Measurements from ENCODE around the gene VGLL3.

The VGLL3 gene

DNA sequence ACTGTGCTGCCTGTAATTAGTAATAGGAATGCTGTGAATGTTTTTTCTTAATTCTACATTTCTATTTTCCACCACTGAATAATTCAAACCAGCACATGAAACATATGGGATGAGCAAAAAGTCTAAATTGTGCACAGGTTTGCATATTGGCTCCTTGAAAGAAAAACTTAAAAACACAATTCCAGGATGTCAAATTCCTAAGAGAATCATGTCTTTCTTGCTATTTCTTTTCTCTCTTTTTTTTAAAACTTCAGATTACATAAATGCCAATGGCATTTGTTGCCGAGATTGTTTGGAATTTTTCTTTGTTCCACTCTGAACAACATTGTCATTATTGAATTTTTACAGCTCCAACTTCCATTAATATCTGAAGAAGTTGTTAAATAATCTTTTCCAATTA lies 60.8 kb downstream of the VGLL3 start:
- TF ChIP-seq, protein P1, sequence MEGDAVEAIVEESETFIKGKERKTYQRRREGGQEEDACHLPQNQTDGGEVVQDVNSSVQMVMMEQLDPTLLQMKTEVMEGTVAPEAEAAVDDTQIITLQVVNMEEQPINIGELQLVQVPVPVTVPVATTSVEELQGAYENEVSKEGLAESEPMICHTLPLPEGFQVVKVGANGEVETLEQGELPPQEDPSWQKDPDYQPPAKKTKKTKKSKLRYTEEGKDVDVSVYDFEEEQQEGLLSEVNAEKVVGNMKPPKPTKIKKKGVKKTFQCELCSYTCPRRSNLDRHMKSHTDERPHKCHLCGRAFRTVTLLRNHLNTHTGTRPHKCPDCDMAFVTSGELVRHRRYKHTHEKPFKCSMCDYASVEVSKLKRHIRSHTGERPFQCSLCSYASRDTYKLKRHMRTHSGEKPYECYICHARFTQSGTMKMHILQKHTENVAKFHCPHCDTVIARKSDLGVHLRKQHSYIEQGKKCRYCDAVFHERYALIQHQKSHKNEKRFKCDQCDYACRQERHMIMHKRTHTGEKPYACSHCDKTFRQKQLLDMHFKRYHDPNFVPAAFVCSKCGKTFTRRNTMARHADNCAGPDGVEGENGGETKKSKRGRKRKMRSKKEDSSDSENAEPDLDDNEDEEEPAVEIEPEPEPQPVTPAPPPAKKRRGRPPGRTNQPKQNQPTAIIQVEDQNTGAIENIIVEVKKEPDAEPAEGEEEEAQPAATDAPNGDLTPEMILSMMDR (IDR thresholded peaks at IDR 0.05; ENCODE audit: control insufficient read depth, insufficient read depth, low read depth, low read length, missing control alignments): no peak
- DNase-seq (ENCODE audit: low read depth): no peak
- no peak overlapping the region for H3K4me3 ChIP-seq (ENCODE audit: control insufficient read depth, low read depth, low read length)

DNA sequence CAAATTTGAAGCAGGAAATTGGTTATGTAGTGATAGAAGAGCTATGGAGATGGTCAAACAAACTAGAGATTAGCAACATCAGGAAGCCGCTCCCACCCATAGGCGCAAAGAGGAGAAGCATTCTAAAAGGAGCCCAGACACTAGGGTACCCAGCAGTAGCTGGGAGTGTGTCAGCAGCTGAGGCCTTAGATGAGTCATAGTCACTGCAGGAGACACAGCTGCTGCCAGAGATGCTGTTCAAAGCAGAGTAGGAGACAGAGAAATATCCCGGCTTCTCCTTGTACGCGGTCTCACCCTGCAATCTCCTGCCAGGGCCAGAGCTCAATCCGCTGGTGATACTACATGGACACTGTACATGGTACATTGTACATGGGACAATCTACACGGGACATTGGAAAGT lies 61.9 kb downstream of the VGLL3 start:
- no peak overlapping the region for H3K4me3 ChIP-seq (ENCODE audit: control insufficient read depth, low read depth, low read length)

DNA sequence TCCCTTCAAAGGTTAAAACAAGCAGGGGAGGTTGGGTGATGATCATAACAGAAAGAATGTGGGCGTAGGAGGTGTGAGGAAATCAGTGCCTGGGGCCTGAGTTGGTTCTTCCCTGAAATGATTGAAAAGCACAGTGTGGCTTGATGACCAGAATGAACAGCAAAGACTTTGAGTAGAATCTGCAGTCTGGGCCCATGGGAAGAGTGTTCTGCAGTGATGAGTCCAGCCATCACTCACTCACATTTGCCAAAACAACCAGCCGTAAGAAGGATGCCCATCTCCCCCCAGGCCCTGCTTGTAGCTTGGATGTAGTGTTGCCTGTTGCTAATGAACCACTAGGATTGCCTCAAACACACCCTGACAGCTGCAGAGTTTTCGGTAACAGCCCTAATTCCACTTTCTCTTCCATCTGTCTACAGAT lies 67.9 kb downstream of the VGLL3 start:
- TF ChIP-seq, protein P1 (IDR thresholded peaks at IDR 0.05; ENCODE audit: control insufficient read depth, insufficient read depth, low read depth, low read length, missing control alignments): no peak
- H3K4me3 ChIP-seq (ENCODE audit: control insufficient read depth, low read depth, low read length): no peak overlapping the region; the same call in 1 of the 2 replicates
- DNase-seq (ENCODE audit: low read depth): peak; percentile 64

More for the DNA sequence above, 61.9 kb downstream of the VGLL3 start:
- no peak for DNase-seq (ENCODE audit: low read depth)
- TF ChIP-seq, protein P1 (IDR thresholded peaks at IDR 0.05; ENCODE audit: control insufficient read depth, insufficient read depth, low read depth, low read length, missing control alignments): no peak

DNA sequence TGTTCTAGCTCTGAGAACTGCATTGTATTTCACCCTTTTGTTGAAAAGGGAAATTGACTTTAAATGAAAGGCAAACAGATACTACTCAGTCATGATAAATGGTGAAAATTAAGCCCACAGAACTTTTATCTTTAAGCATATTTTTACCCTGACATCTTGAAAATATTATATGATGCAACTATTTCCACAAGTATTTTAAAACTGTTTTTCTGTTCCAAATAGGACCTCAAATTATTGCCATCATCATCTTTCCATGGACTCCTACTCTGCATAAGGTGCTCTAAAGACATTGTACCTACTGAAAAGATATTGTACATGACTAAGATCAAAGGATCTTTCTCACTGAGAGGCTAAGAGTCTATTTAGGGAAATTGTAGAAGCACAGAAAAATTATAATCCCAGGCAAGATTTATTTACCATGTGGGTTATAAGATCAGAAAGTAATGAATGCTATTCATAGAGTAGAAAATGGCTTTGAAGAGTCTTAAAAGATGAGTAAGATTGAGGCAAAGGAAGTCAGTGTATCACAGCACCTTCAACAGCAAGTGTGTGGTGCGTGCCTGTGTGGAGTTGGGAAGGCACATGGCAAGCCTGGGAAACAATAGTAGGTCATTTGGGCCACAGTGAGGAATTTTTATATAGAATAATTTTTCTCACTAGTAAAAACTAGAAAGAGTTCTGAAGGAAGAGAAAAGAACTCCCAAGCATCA lies 68.8 kb downstream of the VGLL3 start:
- no peak for DNase-seq (ENCODE audit: low read depth)

DNA sequence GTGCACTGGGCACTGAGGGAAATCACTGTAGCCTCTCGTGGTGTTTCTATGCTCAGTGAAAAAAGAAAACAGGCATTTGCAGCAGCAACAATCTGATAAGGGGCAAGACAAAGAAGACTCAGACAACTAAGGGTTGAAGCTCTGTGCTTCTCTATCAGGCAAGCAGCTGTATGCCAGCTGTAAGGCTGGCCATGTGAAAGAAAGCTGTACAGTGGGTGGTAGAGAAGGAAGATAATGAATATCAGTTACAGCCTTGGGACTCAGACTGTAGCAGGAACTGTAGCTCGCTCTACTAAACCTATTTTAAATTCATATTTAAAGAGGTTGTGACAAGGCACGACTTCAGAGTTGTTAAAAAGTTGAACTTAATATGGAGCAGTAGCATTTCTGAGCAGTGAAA lies 76.3 kb downstream of the VGLL3 start:
- no peak overlapping the region for H3K4me3 ChIP-seq (ENCODE audit: control insufficient read depth, low read depth, low read length)
- no peak for DNase-seq (ENCODE audit: low read depth)
- TF ChIP-seq, protein P1 (IDR thresholded peaks at IDR 0.05; ENCODE audit: control insufficient read depth, insufficient read depth, low read depth, low read length, missing control alignments): no peak

More for the DNA sequence above, 68.8 kb downstream of the VGLL3 start:
- H3K4me3 ChIP-seq (ENCODE audit: control insufficient read depth, low read depth, low read length): no peak overlapping the region
- TF ChIP-seq, protein P1 (IDR thresholded peaks at IDR 0.05; ENCODE audit: control insufficient read depth, insufficient read depth, low read depth, low read length, missing control alignments): no peak

DNA sequence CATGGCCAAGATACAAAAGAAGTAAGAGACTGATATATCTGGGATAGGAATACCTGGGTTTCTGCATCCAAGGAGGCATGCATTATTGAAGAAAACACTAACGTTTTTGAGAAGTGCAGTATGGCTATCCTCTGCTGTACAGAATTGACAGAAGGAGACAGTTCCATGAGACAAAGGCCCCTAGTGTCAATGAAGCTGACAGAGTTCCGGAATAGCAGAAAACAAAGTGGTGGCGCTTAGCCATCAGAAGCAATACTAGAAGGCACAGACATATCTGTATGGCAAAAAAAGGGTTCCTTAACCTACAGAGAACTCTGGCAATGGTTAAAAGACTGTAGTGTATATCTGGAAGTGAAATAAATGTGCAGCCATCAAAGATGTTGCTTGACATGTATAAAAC lies 77.8 kb downstream of the VGLL3 start:
- no peak for DNase-seq (ENCODE audit: low read depth)
- no peak overlapping the region for H3K4me3 ChIP-seq (ENCODE audit: control insufficient read depth, low read depth, low read length)

More for the DNA sequence above, 77.8 kb downstream of the VGLL3 start:
- TF ChIP-seq, protein P1 (IDR thresholded peaks at IDR 0.05; ENCODE audit: control insufficient read depth, insufficient read depth, low read depth, low read length, missing control alignments): no peak

Measured in AG09309 (cell line).